A673 (cell line): ENCODE data around the gene INPP4A. TPM values are rescaled to one million over a fixed set of nuclear protein-coding genes. Genes with fewer than 3 reads are reported as not detected.

Experiments used
- BruUV-seq: library from RNA; stranded (reverse); fragments of 400-500 nt; replicated peaks from 2 replicates; lab custom pipeline; 2021; lab: Mats Ljungman, UMichigan
- CTCF ChIA-PET: fragments of 300-600 bp; sonication (Branson Sonifier 250); formaldehyde crosslinking; loops from one replicate; lab custom pipeline; 2022; ENCODE audit warnings: antibody characterized with exemption; lab: Charles Lee
- POLR2A ChIA-PET: fragments of 300-600 bp; sonication (Branson Sonifier 250); formaldehyde crosslinking; loops from one replicate; lab custom pipeline; 2022; ENCODE audit warnings: antibody characterized with exemption; ENCODE audit not compliant: low non-redundant PET; lab: Charles Lee
- DNase-seq: peaks from one replicate; pipeline ENCODE4 v3.0.0-alpha.2; 2015; ENCODE audit warnings: low spot score
- H3K27ac ChIP-seq: fragments of 200-600 bp; sonication (generic); 2 replicates; pipeline ENCODE4 v1.5.1; 2016; ENCODE audit warnings: mixed run types, low read depth, mild to moderate bottlenecking, mixed read lengths, antibody characterized with exemption, low read length; ENCODE audit not compliant: poor library complexity, severe bottlenecking
- H3K27me3 ChIP-seq: fragments of 200-600 bp; sonication (generic); replicated peaks from 2 replicates; pipeline ENCODE4 v1.6.1; 2017; ENCODE audit warnings: mixed run types, low read depth, mild to moderate bottlenecking, mixed read lengths, antibody characterized with exemption, low read length; ENCODE audit not compliant: insufficient read depth, poor library complexity
- H3K36me3 ChIP-seq: fragments of 200-600 bp; sonication (generic); 2 replicates; pipeline ENCODE4 v1.6.1; 2016; ENCODE audit warnings: mixed run types, mild to moderate bottlenecking, mixed read lengths, antibody characterized with exemption, low read length; ENCODE audit not compliant: insufficient read depth, poor library complexity, severe bottlenecking
- H3K4me1 ChIP-seq: fragments of 200-600 bp; sonication (generic); 2 replicates; pipeline ENCODE4 v1.6.1; 2017; ENCODE audit warnings: mixed run types, mild to moderate bottlenecking, mixed read lengths, antibody characterized with exemption, low read length; ENCODE audit not compliant: insufficient read depth, poor library complexity, severe bottlenecking
- H3K4me3 ChIP-seq: fragments of 200-600 bp; sonication (generic); 2 replicates; pipeline ENCODE4 v1.5.1; 2016; ENCODE audit warnings: low read depth, mixed run types, mild to moderate bottlenecking, mixed read lengths, low read length; ENCODE audit not compliant: poor library complexity, severe bottlenecking
- H3K9me3 ChIP-seq: fragments of 200-600 bp; sonication (generic); 2 replicates; pipeline ENCODE4 v1.6.1; 2016; ENCODE audit warnings: mixed run types, low read depth, mild to moderate bottlenecking, mixed read lengths, antibody characterized with exemption, low read length; ENCODE audit not compliant: poor library complexity, severe bottlenecking
- CTCF ChIP-seq: fragments of 300-800, 200-600 bp; sonication (generic); conservative IDR thresholded peaks from 2 replicates; pipeline ENCODE4 v1.5.1; 2017; ENCODE audit warnings: low read depth, mild to moderate bottlenecking, antibody characterized with exemption, low read length, moderate library complexity, mixed read lengths
- EZH2 ChIP-seq: fragments of 200-600 bp; sonication (generic); IDR thresholded peaks from 2 replicates; pipeline ENCODE4 v1.6.1; 2017; ENCODE audit warnings: borderline replicate concordance, low read depth, mild to moderate bottlenecking, mixed read lengths, antibody characterized with exemption, low read length; ENCODE audit not compliant: poor library complexity, severe bottlenecking
- intact Hi-C: fragments of 100-400 bp; cut with micrococcal nuclease; formaldehyde crosslinking; loops from one replicate; pipeline ENCODE4 v1.10.0; 2022; ENCODE audit not compliant: unreplicated experiment
- total RNA-seq: library from RNA; stranded (reverse); gene quantifications from 2 replicates; pipeline ENCODE4 v1.2.3, GENCODE V29; 2021

The INPP4A gene
- total RNA-seq, 1 experiment from 2014 or later: 33.5 TPM

- intact Hi-C loops: no loop called here
- TF ChIP-seq EZH2 (no peak), CTCF (no peak)
- ChIA-PET CTCF (interaction anchor here (0.6 kb wide), 1 partner anchor 154 kb away, joined by 3 read pairs; no protein-coding TSS in a partner anchor), POLR2A (no interaction called here)
- no peaks in the 10 kb centered on the region for H3K4me1 ChIP-seq
- H3K27me3 ChIP-seq: no peaks in the 10 kb centered on the region
- H3K36me3 ChIP-seq: peaks cover 3% of the 10 kb centered on the region
- no TSS peak for BruUV-seq
- H3K27ac ChIP-seq: no peak overlapping the region
- H3K9me3 ChIP-seq: no peaks in the 10 kb centered on the region
- no peak for DNase-seq
- no peak overlapping the region for H3K4me3 ChIP-seq
Observed at GRCh38 chr2:98541906-98542305, 97.2 kb downstream of the INPP4A start.

- BruUV-seq: no TSS peak
- DNase-seq: no peak
- intact Hi-C loops: no loop called here
- no peaks in the 10 kb centered on the region for H3K9me3 ChIP-seq
- TF ChIP-seq EZH2 (no peak), CTCF (no peak)
- no peaks in the 10 kb centered on the region for H3K27me3 ChIP-seq
- no peak overlapping the region for H3K4me3 ChIP-seq
- POLR2A ChIA-PET: no interaction called here
- H3K36me3 ChIP-seq: peaks cover 7% of the 10 kb centered on the region
- H3K4me1 ChIP-seq: no peaks in the 10 kb centered on the region
- CTCF ChIA-PET: no interaction called here
- no peak overlapping the region for H3K27ac ChIP-seq
Observed at GRCh38 chr2:98543214-98543613, 98.6 kb downstream of the INPP4A start.

GRCh38 chr2:98543842-98544241 is 99.2 kb downstream of the INPP4A start:
- ChIA-PET CTCF (no interaction called here), POLR2A (no interaction called here)
- no peaks in the 10 kb centered on the region for H3K9me3 ChIP-seq
- H3K4me3 ChIP-seq: no peak overlapping the region
- DNase-seq: no peak
- H3K4me1 ChIP-seq: no peaks in the 10 kb centered on the region
- no peaks in the 10 kb centered on the region for H3K27me3 ChIP-seq
- no peak overlapping the region for H3K27ac ChIP-seq
- BruUV-seq: no TSS peak
- TF ChIP-seq EZH2 (no peak), CTCF (no peak)
- peaks cover 7% of the 10 kb centered on the region for H3K36me3 ChIP-seq
- intact Hi-C loops: no loop called here
